22Rv1 (cell line): ENCODE measurements around the gene CAVIN2.

Source experiments
- H3K27ac ChIP-seq: fragments of 450-650 bp; 2 replicates; pipeline ENCODE4 v1.5.1; 2017
- ZFX ChIP-seq: fragments of 450-650 bp; IDR thresholded peaks from 2 replicates; pipeline ENCODE4 v1.6.1; 2017; ENCODE audit warnings: antibody characterized with exemption, borderline replicate concordance
- TF ChIP-seq, protein P1 (sequence below): fragments of 450-650 bp; IDR thresholded peaks from 2 replicates; pipeline ENCODE4 v1.5.1; 2017; ENCODE audit warnings: mild to moderate bottlenecking

The CAVIN2 gene

DNA sequence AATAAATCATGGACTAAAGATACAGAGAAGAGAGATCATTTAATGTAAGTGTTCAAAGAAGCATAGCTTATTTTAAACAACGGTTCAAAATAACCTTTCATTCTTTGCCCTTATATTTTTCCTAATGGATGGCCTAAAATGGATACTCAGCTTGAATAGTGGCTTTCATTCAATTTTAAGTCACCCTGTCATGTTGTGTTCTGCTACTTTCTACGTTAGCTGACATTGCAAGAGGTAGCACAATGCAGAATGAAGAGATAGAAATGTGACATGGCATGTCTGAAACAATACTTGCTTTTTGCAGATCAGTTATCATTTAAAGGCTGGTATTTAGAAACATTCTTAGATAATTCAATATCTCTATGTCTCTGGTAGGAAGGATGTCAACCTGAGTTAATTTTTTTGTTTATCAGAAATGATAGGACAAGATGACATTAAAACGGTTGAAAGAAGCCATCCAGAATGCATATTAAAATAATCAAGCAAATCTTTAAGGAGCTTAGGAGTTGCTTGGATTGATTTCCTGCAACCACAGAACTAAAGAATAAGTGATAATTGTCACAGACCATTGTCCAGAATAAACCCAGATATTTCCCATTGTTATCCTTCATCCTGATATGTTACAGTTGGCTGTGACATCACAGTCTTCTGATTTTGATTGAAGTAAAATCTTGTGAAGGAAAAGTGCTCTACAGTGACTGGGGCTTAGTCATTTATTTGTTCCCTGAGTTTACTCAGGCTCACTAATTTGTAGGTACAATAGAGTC, 41.7 kb upstream of the CAVIN2 start:
- no peak for TF ChIP-seq ZFX
- TF ChIP-seq, protein P1, sequence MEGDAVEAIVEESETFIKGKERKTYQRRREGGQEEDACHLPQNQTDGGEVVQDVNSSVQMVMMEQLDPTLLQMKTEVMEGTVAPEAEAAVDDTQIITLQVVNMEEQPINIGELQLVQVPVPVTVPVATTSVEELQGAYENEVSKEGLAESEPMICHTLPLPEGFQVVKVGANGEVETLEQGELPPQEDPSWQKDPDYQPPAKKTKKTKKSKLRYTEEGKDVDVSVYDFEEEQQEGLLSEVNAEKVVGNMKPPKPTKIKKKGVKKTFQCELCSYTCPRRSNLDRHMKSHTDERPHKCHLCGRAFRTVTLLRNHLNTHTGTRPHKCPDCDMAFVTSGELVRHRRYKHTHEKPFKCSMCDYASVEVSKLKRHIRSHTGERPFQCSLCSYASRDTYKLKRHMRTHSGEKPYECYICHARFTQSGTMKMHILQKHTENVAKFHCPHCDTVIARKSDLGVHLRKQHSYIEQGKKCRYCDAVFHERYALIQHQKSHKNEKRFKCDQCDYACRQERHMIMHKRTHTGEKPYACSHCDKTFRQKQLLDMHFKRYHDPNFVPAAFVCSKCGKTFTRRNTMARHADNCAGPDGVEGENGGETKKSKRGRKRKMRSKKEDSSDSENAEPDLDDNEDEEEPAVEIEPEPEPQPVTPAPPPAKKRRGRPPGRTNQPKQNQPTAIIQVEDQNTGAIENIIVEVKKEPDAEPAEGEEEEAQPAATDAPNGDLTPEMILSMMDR, result no peak

DNA sequence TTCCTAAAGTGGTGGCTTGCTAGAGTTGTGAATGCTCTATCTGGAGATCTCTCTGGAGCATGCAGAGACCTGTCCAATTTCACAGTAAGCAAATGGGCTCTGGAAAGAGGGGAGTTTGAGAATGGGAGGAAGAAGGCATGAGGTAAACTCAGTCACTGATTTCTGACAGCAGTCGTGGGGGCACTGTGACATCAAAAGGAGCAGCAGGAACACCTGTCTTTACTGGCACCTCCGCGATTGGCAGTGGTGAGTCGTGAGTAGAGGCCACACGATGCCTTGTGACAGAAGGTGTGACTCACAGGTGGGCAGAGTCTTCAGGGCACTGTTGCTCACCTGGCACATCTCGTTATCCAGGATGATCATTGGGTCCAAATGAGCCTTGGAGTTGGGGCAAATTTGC, 38.8 kb upstream of the CAVIN2 start:
- TF ChIP-seq, protein P1, result no peak
- no peak for TF ChIP-seq ZFX
- no peak overlapping the region for H3K27ac ChIP-seq

More for the DNA sequence above, 41.7 kb upstream of the CAVIN2 start:
- no peak overlapping the region for H3K27ac ChIP-seq

DNA sequence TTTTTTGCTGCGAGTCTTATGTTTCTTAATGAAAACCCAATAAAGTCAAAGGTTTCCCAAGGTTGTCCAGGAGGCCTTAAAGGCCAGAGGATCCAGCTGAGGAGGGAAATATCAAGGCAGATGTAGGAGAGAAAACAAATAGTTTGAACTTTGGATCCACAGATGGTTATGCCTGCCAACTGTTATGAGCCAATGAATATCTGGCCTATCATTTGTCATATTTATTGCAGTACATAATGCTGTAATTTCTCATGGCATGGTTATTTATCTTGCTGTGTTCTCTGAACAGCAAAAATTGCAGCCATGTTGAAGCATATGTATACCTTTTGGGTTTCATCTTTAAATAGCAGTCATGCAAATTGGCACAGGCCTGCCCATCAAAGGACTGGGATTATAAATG, 38.2 kb upstream of the CAVIN2 start:
- no peak for TF ChIP-seq ZFX
- TF ChIP-seq, protein P1, result no peak
- no peak overlapping the region for H3K27ac ChIP-seq

DNA sequence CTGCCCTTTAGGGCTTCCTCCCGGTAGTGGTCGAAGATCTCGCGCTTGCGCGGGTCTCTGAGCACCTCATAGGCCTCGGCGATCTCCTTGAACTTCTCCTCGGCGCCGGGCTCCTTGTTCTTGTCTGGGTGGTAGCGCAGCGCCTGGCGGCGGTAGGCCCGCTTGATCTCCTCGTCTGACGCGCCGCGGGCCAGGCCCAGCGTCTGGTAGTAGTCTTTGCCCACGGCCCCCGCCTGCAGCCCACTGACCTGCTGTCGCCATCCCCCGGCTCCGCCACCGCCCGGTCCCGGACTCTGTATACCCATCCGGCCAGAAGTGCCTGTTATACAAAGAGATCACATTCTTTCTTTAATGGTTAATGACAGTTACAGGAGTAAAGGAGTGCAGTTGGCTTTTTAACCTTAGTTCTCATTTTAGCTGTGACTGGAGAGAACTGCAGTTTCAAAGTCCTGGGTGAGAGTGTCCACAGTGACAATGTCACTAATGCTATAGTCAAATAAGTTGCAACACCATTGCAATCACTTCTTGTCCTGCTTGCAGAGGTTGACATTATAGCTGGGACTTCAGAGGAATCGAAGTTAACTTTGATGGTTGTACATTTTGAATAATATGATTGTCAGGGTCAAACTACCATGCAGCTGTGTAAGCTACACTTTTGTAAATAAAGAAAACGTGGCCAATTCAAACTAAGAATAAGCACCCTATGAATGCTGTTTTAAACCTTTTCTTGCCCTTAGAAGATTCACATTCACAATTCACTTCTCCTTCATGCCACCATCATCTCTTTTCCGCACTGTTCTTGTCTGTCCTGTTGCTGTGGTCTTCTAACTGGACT, 35.3 kb upstream of the CAVIN2 start:
- TF ChIP-seq ZFX, result no peak
- TF ChIP-seq, protein P1, result no peak
- no peak overlapping the region for H3K27ac ChIP-seq

DNA sequence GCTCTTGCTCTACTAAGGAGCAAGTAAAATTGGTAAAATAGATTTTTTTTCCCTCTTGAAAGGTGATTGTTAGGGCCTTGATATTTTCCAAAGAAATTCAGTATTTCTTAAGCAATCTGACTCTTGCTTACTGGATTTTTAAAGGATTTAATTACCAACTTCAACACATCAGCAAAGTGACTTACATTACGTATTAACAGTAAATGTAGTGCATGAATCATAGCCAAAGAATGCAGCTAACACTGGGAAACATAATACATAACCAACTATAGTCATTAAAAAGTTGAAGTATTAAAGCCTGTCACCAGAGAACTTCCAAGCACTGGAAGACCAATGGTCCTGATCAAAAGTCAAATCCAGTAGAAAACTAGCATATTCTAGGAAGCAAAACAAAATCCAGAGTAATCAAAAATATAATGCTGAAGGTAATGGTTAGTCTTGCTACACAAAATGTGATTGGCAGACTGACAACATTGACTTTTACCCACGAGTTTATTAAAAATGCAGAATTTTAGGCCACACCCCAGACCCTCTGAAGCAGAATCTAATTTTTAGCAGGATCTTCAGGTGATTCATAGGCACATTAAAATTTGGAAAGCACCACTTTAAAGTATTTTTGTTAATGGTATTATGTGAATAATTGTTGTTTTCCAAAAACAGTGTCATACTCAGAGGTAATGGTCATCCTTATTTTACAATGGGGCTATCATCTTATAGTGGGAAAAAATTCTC, 31.8 kb upstream of the CAVIN2 start:
- H3K27ac ChIP-seq, result no peak overlapping the region

DNA sequence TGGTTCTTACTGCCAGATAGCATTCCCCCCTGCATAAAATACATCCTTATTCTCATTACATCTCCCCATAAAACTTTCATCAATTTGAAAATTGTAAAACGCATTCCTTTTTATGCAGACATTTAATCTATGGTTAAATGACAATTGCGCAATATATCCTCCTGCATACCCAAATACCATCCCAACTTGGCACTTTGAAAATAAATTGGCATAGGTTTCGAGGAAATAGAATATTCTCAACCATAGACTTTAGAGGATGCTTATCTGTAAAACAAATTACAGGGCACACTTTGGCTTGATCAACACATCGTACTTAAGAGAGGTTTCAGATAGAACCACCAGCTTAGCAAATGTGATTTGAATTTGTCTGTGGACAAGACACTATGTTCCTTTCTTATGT, 31.0 kb upstream of the CAVIN2 start:
- TF ChIP-seq ZFX, result no peak
- TF ChIP-seq, protein P1, result no peak
- H3K27ac ChIP-seq, result no peak overlapping the region

More for the DNA sequence above, 31.8 kb upstream of the CAVIN2 start:
- TF ChIP-seq ZFX, result no peak

DNA sequence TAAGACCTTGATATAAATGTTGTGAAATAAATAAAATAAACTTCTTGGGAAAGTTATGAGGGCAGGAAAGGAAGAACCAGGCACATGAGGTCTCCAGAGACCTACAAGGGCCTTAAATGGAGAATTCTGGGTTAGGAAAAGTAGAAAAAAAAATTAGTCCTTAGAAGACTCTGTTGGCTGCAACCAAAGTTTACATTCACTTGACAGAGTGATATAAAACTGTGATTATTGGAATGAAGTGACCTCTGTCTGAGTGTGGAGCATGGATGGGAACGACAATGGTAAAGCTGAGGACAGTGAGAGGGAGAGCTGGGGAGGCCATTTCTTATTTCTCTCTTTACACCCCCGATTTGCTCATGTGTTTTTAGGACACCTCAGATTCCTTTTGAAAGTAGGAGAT, 29.0 kb upstream of the CAVIN2 start:
- TF ChIP-seq, protein P1, result no peak
- no peak for TF ChIP-seq ZFX
- no peak overlapping the region for H3K27ac ChIP-seq
